Cerebellar cortex (tissue), 1 donor: ENCODE data around the gene C14orf132.

Experiments used
- DNase-seq: peaks from one replicate; pipeline ENCODE4 v3.0.0-alpha.2; 2015; ENCODE audit warnings: low spot score

Gene C14orf132

DNA sequence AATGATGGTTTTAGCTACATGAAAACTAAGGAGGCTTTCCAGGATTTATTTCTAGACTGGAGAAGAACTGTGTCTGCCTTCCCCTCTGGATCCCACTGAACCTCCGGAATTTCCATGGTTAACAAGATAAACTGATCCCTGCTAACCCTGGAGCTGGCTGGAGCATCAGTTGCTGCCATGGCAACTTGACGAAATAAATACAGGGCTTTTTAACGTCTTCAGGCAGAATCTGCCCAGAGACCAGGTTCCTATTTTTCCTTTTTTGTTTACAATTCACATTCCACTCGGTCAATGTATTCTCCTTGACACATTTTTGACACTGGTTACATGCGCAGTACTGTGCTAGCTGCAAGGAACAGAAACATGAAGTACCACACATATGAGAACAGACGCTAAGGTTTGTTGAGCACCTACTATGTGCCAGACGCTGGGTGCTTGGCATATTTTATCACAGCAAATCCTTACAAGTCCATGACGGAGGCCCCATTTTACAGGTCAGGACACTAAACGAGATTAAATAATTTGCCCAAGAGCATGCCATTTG is 1.7 kb downstream of the C14orf132 start:
- no peak for DNase-seq

DNA sequence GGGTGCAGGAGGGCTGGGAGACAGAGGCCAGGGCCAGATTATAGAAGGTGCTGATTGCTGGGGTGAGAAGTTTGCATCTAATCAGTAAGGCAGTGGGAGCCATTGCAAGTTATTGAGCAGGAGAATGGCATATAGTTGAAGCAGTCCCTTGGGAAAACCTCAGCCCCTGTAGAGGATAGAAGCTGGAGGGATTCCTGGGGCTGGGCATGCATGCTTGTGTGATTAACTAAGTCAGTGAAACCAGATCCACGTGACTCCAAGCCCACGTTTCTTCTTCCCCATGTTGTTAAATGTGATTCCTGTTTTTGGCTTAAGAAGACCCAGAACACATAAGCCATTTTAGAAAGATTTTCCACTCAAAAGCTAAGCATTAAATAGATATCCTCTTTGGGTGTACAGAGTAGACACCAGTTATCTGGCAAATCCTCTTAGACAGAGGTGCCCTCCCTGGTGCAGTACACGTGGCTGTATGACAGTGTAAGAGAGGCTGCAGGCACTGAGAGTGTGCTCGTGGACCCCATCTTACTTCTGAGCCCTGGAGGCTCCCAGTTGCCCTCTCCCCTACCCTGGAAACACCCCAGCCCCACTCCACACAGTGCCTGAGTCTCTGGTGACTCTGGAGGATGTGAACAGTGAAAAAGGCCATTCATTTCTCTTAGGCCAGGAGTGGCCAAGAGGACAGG is 3.2 kb downstream of the C14orf132 start:
- no peak for DNase-seq

DNA sequence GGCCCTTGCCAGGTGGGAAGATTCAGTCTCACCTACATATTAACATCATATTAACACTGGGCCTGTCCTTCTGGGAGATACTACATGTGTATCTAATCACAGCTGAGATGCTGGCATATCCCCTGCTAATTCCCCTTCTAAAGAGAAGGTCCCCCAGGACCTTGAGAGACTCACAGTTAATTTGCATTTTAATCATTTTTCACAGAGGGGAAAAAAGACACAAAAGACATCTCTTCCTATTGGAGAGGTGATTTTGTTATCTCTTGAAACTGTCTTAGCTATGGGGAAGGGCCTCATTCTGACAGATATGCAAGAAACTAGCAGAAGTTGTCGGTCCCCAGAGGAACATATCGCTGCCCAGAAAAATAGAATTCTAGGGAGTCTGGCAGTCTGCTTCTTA is 7.5 kb downstream of the C14orf132 start:
- peak; percentile 2 for DNase-seq

DNA sequence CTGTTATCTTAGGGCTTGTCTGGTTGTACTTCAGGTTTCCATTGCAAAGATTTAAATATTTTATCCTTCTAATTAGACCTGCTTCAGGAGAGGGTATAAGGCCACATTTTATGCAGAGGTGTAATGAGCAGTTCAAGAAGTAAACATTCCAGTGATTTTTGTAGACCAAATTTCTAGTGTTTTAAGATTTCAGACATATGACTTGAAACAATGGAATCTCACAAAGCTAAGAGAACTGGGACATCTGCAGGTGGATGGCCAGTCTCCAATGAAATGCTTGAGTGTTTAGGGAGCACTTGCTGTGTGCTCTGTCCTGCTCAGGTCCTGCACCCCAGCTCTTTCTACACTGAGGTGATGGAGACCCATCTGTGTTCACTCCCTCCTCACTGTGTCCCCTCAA is 7.9 kb downstream of the C14orf132 start:
- DNase-seq = peak; percentile 36

DNA sequence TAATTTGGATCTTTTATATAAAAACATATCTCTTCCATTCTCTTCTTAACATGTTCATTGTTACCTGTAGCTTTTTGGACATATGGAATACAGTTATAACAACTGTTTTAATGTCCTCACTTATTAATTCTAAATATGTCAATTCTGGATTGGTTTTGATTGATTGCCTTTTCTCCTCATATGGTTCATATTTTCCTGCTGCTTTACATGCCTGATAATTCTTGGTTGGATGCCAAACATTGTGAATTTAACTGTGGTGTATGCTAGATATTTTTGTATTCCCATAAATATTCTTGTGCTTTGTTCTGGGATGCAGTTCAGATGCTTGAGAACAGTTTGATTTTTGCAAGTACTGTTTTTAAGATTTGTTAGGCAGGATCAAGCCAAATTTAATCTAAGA is 10.8 kb downstream of the C14orf132 start:
- peak; percentile 10 for DNase-seq

DNA sequence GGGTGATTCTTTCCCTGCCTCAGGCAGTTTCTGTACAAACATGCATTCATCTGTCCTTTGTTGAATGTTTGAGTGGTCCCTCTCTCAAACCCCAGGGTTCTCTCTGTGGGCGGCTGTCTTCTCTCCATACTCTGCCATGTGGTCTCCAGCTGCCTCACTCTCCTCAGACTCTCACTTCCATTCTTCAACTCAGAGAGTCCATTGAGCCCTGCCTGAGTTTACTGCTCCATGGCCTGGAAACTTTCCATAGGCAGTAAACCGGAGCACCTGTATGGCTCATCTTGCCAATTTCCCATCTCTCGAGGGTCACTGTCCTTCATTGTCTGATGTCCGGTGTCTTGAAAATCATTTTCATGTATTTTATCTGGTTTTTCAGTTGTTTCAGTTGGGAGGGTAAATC is 11.3 kb downstream of the C14orf132 start:
- DNase-seq = peak; percentile 34

DNA sequence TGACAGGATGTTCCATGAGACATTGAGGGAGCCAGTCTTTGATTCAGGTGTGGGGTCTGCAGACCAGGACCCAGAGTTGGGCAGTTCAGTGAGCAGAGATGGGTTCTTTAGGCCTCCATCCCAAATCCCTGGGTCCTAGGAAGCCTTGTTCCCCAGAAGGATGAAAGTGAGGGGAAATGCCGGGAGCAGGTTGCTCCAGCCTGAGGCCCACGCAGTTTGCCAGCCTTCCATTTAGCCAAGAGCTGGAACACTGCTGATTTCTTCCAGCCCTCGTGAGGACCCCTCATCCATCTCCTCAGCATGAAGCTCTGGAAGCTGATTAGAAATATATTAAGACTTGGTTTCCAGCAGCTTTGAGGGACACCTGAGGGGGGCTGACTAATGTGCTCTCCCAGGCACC is 12.1 kb downstream of the C14orf132 start:
- no peak for DNase-seq

DNA sequence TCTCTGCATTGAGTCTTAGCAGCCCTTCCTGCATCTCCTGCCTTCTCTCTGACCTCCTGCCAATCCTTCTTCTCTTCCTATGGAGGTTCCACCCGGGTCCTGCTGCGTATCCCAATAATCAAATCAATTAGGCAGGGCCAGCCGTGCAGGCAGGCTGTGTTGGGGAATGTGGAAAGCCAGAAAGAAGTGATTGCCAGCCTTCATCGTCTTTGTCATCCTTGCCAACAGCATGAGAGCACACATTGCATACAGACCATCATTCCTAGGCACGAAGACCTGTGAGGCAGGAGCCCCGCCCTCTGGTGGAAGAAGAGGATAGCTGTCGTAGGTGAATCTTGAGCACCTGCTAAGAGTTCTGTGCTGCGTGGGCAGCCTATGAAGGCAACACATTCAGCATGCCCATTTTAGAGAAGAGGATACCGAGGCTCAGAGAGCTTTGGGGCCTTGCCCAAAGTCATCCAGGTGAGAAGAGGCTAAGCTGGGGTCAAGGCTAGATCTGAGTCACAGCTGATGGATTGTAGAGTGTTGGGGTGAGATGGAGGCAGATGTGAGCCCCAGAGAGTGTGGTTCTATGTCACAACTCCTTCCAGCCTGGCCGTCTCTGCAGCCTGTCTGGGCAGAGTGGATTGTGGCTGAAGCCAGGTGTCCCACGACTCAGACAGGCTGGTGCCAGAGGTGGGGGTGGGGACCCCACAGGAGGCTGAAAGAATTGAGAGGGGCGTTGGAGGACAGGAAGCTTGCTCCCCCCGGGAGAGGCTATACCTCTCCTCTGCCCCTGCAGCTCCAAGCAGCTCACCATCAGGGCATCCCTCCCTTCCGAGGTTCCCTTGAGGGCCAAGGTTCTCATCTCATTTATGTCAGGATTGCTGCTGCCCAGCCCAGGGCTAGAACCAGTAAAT is 12.7 kb downstream of the C14orf132 start:
- DNase-seq = peak; percentile 57

DNA sequence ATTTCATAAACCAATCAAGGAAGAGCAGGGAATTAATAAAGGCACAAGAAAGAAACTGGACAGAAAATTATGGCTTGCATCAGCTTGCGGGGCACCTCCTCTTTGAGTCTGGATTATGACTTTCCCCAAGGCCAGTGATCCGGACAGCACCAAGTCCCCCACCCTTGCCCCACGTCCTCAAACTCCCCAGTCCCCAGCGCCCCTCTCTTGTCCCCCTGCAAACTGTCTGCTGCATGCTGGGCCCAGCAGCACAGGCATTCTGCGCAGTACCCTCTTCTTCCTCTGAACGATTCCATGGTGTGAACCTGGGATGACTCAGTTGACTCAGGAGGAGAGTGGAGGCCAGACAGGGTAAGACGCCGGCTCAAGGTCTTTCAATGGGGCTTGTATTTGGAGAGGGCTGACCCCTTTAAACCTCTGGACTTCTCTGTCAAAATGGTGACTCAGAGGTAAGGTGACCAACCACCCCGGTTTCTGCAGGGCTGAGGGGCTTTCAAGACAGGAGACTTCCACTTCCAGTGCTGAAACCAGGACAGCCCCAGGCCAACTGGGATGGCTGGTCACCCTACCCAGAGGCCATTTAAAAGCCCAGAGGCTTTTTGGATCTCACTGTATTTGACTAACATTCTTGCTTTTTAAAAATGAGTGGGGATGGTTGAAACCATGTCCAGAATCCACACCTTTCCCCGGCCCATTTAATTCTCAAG is 13.5 kb downstream of the C14orf132 start:
- no peak for DNase-seq

DNA sequence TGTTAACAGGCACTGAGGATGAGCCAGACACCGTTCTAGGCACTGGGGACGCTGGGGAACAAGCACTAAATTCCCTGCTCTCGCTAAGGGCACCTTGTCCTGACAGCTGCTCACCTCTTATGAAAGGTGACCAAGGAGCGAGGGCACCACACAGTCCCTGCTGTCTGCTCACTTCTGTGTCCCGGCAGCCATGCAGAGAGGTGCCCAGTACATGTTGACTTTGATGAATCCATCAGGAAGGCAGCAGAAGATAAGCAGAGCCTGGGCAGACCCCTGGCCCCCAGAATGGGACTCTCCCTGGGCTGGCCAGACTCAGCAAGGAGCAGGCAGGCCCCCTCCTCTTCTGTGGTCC is 14.1 kb downstream of the C14orf132 start:
- DNase-seq = no peak

DNA sequence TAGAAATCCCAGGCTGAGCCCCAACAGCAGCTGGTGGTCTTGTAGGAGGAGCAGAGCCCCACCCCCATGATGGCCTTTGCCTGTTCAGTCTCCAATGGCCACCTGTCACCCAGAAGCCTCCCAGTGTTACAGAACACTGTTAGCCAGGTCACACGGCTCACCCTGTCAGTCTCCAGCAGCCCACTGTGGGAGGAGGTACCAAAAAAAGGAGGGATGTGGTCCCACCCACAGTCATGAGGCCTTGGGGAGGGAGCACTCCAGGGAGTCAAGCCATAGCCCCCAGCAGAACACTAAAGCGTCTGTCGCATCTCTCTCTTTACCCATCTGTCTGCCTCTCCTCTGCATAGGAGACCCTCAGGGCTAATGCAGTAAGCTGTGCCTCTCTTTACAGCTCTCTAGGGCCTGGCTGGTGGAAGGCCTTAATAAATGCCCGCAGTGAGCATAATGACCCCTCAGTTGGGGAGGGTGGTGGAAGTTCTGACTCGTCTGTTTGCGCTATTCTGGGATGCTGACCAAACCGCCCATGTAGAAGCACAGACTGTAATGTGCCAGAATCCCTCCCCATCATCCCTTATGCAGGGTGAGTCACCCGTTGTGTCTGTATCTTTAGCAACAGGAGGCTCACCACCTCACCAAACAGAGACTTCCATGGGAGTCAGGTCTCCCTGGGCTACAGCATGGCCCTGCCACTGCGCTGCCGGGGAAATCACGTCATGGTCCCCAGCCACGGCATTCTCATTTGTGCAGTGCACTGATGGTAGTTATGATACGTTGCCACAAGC is 14.6 kb downstream of the C14orf132 start:
- peak; percentile 91 for DNase-seq

DNA sequence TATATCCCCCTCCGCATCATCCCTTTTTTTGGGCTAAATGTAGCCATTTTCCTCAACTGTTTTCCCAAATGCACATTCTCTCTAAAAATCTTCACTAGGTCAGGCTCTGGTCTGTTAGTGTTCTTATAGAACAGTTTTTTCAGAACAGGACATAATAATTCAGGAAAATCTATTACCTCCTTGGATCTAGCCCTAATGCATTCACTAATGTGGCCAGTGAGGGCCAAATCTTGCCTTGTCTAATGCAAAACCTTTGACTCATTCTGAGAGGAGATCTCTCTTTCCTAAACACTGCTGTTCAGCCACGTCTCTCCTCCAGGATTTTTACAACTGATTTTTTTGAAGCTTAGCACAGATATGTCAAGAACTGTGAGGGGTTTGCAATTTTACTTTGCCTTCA is 15.5 kb downstream of the C14orf132 start:
- no peak for DNase-seq

DNA sequence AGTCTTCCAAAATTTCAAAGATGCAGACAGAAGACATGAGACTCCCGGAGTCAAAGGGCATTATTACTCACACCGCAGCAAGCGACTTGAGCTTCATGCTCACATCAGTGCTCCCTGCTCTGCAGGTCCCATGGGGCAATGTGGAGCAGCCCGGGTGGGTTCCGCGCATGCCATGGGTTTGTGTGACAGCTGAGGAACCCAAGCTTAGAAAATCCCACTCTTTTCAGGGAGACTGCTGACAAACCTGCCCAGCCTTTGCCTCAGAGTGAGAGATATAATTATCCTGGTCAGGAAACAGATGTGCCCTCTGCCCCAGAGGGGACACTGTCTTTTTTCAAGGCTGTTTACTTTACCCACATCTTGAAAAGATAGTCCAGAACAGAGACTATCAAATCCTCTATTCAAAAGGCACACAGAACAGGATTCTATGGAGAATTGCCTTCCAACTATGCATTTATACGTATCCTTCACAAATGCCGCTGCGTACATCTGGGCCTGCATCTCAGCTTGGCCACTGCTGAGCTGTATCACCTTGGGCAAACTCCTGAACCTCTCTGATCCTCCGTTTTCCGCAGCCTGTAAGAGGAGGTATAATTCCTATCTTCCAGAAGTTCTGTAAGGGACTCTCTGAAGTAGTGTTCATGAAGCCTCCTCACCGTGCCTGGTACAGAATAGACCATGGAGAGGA is 16.0 kb downstream of the C14orf132 start:
- DNase-seq = no peak

DNA sequence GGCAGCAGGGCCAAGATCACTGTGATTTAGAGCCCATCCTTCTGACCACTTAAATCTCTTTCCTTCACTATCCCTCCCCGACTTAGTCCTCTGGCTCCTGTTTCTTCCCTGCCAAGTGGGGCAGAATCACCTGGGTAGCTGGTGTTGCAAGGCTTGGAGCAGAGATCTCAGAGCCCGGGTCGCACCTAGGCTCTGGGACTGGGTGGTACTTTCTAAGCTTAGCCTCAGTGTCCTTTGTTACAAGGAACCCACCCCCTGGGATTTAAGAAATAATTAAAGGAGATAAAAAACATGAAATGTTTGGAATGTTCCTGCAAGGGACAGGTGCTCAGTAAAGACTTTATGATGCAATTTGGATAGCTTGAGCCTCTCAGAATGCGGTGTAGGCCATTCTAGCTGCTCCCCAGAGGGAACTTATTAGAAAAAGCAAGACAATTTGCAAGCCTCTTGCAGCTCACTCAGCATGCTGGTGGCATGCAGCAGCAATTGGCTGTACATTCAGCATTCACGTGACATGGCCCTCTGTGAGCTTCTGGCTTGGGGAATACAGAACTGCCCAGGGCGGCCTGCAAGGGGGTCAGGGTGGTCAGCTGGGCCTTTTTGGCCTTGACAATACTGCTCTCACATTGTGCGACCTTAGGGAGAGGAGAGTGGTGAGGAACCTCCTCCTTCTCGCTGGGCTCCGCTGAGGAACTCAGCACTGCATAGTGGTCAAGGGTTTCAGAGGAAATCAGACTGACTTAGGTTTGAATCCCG is 16.8 kb downstream of the C14orf132 start:
- peak; percentile 69 for DNase-seq

DNA sequence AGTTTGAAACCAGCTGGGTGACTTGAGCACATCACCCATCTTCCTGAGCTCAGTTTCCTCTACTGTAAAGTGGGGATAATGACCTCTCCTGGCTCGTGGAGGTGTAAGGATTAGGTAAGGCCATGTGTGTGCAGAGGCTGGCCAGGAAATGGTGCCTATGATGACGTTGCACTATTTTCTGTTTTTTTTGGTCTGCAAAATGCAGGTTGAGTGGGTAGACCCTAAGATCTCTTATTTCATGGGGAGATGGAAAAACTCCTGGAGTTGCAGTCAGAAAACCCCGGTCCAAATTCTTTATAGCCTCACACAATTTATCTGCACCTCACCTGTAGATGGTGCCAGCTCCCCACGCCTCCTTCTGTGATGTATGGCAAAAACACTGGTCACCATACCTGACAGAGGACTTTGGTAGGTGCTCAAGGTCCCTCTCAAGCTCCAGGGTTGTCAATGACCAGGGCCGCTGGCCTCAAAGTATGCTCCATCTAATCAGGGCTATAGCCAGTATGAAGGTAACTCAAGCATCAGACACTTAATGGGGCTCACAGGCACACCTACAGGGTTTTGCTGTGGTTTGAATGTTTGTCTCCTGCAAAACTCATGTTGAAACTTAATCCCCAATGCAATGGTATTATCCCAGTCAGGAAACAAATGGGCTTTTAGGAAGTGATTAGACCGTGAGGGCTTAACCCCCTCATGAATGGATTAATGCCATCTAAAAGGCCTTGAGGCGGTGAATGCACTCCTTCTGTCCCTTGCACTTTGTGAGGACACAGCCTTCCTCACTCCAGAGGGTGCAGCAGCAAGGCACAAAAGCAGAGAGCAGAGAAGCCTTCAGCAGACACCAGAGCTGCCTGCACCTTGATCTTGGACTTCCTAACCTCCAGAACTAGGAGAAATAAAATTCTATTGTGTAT is 17.6 kb downstream of the C14orf132 start:
- peak; percentile 58 for DNase-seq

DNA sequence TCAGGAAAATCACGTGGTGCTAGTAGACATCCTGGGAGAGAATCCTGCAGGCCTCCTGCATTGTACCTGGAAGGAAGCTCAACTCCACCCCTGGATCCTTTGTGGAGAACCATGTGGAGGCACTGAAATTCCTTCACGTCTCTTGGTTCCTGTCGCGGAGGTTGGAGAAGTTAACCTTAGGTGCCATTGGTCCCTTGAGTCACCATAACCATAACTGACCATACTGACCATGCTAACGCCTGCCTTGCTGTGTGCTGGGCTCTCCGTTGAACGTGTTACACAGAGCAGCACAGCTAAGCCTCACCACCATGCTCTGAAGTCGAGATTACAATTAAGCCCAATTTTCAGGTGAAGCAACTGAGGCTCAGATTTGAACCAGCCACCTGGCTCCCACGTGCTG is 18.6 kb downstream of the C14orf132 start:
- no peak for DNase-seq

DNA sequence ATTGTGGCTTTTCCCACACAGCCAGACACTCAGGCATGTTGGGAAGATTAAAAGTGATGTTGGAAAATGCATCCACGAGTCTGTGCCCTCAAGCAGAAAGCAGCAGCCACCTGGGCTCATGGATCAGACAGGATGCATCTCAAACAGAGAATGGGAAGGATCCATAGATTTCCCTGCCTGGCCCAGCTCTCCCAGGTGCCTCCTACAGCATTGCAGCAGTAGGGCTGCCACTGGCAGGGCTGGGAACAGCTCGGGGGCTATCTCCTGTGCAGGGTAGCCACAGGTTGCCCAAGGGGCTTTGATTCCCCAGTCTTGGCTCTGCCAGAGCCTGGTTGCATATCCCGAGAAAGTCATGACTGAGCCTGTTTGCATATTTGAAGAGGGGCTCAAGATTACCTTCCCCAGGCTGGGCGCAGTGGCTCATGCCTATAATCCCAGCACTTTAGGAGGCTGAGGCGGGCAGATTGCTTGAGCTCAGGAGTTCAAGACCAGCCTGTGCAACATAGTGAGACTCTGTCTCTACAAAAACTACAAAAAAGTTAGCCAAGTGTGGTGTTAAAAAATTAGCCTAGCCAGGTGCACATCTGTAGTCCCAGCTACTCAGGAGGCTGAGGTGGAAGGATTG is 19.5 kb downstream of the C14orf132 start:
- no peak for DNase-seq

DNA sequence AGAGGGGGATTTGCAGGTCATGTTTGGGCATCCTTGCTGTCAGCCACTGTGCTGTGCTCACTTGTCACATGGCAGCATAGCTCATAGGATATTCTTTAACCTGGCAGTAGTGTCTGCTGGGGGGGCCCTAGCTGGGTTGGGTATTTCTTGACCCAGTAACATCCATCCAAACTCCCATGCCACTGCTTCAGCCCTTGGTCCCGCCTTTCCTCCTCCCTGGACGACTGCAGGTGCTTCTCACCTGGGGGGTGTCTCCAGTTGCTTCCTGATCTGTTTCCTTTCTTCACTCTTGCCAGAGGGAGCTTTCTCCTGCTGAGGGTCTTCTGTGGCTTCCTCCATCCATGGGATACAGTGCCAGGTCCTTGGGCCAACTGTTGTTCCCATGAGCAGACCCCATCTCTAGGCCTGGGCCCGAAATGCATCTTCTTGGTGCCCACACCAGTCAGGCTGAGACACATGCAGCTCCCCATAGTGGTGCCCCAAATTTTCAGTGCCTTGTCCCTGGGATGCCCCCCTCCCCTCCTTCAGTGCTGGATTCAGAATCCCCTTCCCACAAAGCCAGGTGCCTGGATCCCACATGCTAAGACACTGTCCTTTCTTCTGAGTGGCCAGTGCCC is 20.5 kb downstream of the C14orf132 start:
- DNase-seq = no peak
